ENCODE data around the gene SPEN.

DNA sequence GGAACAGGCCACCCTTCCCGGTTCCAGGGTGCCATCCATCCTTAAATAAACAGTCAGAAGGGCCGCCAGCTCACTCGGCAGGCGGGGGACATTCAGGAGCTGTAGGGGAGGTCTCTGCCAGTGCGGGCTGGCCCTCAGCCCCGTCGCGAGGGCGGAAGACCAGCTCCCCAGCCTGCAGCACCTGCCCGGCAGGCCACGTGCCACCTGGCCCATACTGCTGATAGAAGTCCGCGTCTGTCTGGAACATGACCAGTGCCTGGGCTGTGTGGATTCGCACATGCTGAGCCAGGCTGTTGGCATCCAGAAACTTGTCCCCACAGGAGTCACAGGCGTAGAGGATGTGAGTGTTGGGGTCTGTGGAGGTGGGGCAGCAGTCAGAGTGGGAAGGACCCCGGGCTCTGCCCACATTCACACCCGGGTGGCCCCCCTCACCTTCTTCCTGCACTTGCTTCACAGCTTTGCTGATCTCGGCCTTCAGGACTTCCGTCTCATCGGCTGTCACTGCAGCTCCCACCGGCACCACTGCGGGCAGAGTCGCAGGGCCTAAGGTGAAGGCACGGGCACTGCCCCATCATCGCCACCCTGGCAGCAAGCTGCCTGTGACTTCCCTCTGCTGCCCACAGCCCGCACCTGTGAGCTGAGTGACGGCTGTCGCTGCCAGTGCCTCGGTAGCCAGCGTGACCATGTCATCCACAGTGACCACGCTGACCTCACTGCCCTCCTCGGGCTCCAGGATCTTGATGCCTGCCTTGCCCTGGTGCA lies 94.6 kb downstream of the SPEN start:
- no peak for TF ChIP-seq TAF1 (IDR thresholded peaks at IDR 0.05; ENCODE audit: control insufficient read depth, extremely low read depth, insufficient read depth, low read length, severe bottlenecking)
- TF ChIP-seq TARDBP (IDR thresholded peaks at IDR 0.05): no peak

Measured in K562 (cell line).